Activated CD8-positive, alpha-beta memory T cell treated with anti-CD3 and anti-CD28 coated beads, Interleukin-2, amount 50 U/mL, for 24 hours (primary cell): Measurements from ENCODE around the gene SRPK1.
A peak's percentile ranks its signal among the peaks of the same experiment; 100 is the strongest.
"Not testable (repeated sequence)": the region's sequence is repeated elsewhere in the genome, so short reads cannot be mapped to it uniquely, and the experiment has no call there.

Experiments
- DNase-seq: peaks from one replicate; pipeline ENCODE4 v3.0.0-alpha.2; 2020; ENCODE audit errors: extremely low read depth

The SRPK1 gene

GRCh38 chr6:35920793-35921732 lies at the start of gene SRPK1:
Gene SRPK1 (minus strand): TSS chr6:35921098. CDS start chr6:35921056, 42 bp downstream.
- DNase-seq, result peak; percentile 70

- no peak for DNase-seq
Measured at GRCh38 chr6:35970181-35970580, 49.3 kb upstream of the SRPK1 start.

GRCh38 chr6:35969646-35970045 lies 48.7 kb upstream of the SRPK1 start:
- no peak for DNase-seq

- no peak for DNase-seq
Measured at GRCh38 chr6:35968821-35969220, 47.9 kb upstream of the SRPK1 start.

- DNase-seq, result no peak
Measured at GRCh38 chr6:35967076-35967774, 46.3 kb upstream of the SRPK1 start.

GRCh38 chr6:35962779-35963560 lies 42.1 kb upstream of the SRPK1 start:
- no peak for DNase-seq

- DNase-seq, result no peak
Measured at GRCh38 chr6:35960187-35960586, 39.3 kb upstream of the SRPK1 start.

- no peak for DNase-seq
Measured at GRCh38 chr6:35955970-35956369, 35.1 kb upstream of the SRPK1 start.

- no peak for DNase-seq
Measured at GRCh38 chr6:35955521-35955920, 34.6 kb upstream of the SRPK1 start.

GRCh38 chr6:35955071-35955470 lies 34.2 kb upstream of the SRPK1 start:
- no peak for DNase-seq

- DNase-seq, result no peak
Measured at GRCh38 chr6:35954333-35954732, 33.4 kb upstream of the SRPK1 start.

GRCh38 chr6:35948725-35949124 lies 27.8 kb upstream of the SRPK1 start:
- DNase-seq, result no peak

- no peak for DNase-seq
Measured at GRCh38 chr6:35945650-35946025, 24.7 kb upstream of the SRPK1 start.

GRCh38 chr6:35943390-35943789 lies 22.5 kb upstream of the SRPK1 start:
- no peak for DNase-seq

- DNase-seq, result no peak
Measured at GRCh38 chr6:35942355-35942754, 21.5 kb upstream of the SRPK1 start.

GRCh38 chr6:35941170-35941569 lies 20.3 kb upstream of the SRPK1 start:
- DNase-seq, result not testable (repeated sequence)

GRCh38 chr6:35940014-35940413 lies 19.1 kb upstream of the SRPK1 start:
- not testable (repeated sequence) for DNase-seq

- DNase-seq, result not testable (repeated sequence)
Measured at GRCh38 chr6:35939259-35939658, 18.4 kb upstream of the SRPK1 start.

- no peak for DNase-seq
Measured at GRCh38 chr6:35936681-35937359, 15.9 kb upstream of the SRPK1 start.

GRCh38 chr6:35935469-35935868 lies 14.6 kb upstream of the SRPK1 start:
- no peak for DNase-seq

GRCh38 chr6:35933844-35934243 lies 12.9 kb upstream of the SRPK1 start:
- DNase-seq, result no peak

- not testable (repeated sequence) for DNase-seq
Measured at GRCh38 chr6:35931873-35932272, 11.0 kb upstream of the SRPK1 start.
